HepG2 (cell line): Measurements from ENCODE around the gene CSNK1D. TPM values are rescaled to one million over a fixed set of nuclear protein-coding genes. Genes with fewer than 3 reads are reported as not detected.

ENCODE experiments used
- CEBPG ChIP-seq: IDR thresholded peaks from 2 replicates; pipeline ENCODE4 v1.6.1; 2016
- HCFC1 ChIP-seq: fragments of 150-350 bp; IDR thresholded peaks from 2 replicates; pipeline ENCODE4 v1.6.1; 2014; ENCODE audit warnings: low read depth, low read length
- HMG20B ChIP-seq: conservative IDR thresholded peaks from 2 replicates; pipeline ENCODE4 v1.6.1; 2016; ENCODE audit warnings: missing genetic modification reagents, missing compliant biosample characterization
- JUNB ChIP-seq: sonication (generic); formaldehyde crosslinking; IDR thresholded peaks from 2 replicates; pipeline ENCODE4 v1.8.0; 2022; ENCODE audit warnings: missing genetic modification reagents, mild to moderate bottlenecking, borderline replicate concordance
- MAFG ChIP-seq: sonication (generic); formaldehyde crosslinking; IDR thresholded peaks from 2 replicates; pipeline ENCODE4 v1.5.1; 2020; ENCODE audit warnings: mild to moderate bottlenecking, missing genetic modification reagents
- NR2F2 ChIP-seq: IDR thresholded peaks from 2 replicates; pipeline ENCODE4 v1.6.1; 2012; ENCODE audit warnings: low read depth, inconsistent platforms, borderline replicate concordance
- ONECUT2 ChIP-seq: sonication (generic); formaldehyde crosslinking; IDR thresholded peaks from 2 replicates; pipeline ENCODE4 v1.4.0; 2020; ENCODE audit warnings: missing genetic modification reagents
- PITX1 ChIP-seq: sonication (generic); formaldehyde crosslinking; IDR thresholded peaks from 2 replicates; pipeline ENCODE4 v1.5.1; 2020; ENCODE audit warnings: mild to moderate bottlenecking, missing genetic modification reagents
- RAD21 ChIP-seq: fragments of 450-650 bp; formaldehyde crosslinking; IDR thresholded peaks from 2 replicates; pipeline ENCODE4 v1.5.0; 2020; ENCODE audit warnings: mild to moderate bottlenecking
- RAD51 ChIP-seq: fragments of 450-650 bp; IDR thresholded peaks from 2 replicates; pipeline ENCODE4 v1.6.1; 2016; ENCODE audit warnings: borderline replicate concordance
- SMAD1 ChIP-seq: sonication (generic); formaldehyde crosslinking; IDR thresholded peaks from 2 replicates; pipeline ENCODE4 v1.4.0; 2020; ENCODE audit warnings: missing genetic modification reagents, low read depth, mild to moderate bottlenecking, borderline replicate concordance
- SOX6 ChIP-seq, 2 experiments: fragments of 450-650 bp in 1 of 2; sonication (generic) in 1 of 2; formaldehyde crosslinking in 1 of 2; IDR thresholded peaks; 2 replicates each; pipeline versions ENCODE4 v1.4.0 to v1.6.1; 2017 to 2020; ENCODE audit warnings: antibody characterized with exemption in 1 of 2, mild to moderate bottlenecking in 1 of 2, missing genetic modification reagents in 1 of 2
- SP140L ChIP-seq: sonication (generic); formaldehyde crosslinking; IDR thresholded peaks from 2 replicates; pipeline ENCODE4 v1.4.0; 2020; ENCODE audit warnings: missing genetic modification reagents, borderline replicate concordance
- TCF7L2 ChIP-seq: IDR thresholded peaks from 2 replicates; pipeline ENCODE4 v1.6.1; 2011; ENCODE audit warnings: mild to moderate bottlenecking, low read depth, low read length, moderate library complexity
- YEATS2 ChIP-seq: sonication (generic); formaldehyde crosslinking; IDR thresholded peaks from 2 replicates; pipeline ENCODE4 v1.4.0; 2020; ENCODE audit warnings: missing genetic modification reagents, borderline replicate concordance
- ZKSCAN1 ChIP-seq: fragments of 150-350 bp; IDR thresholded peaks from 2 replicates; pipeline ENCODE4 v1.6.1; 2014; ENCODE audit warnings: low read length
- ZKSCAN5 ChIP-seq: sonication (generic); formaldehyde crosslinking; IDR thresholded peaks from 2 replicates; pipeline ENCODE4 v1.5.1; 2020; ENCODE audit warnings: mild to moderate bottlenecking, missing genetic modification reagents
- ZMYM2 ChIP-seq: sonication (generic); formaldehyde crosslinking; IDR thresholded peaks from 2 replicates; pipeline ENCODE4 v1.8.0; 2022; ENCODE audit warnings: mild to moderate bottlenecking, missing genetic modification reagents
- ZNF136 ChIP-seq: sonication (generic); formaldehyde crosslinking; IDR thresholded peaks from 2 replicates; pipeline ENCODE4 v1.8.1; 2022; ENCODE audit warnings: low read depth, mild to moderate bottlenecking, moderate library complexity, missing genetic modification reagents
- ZNF30 ChIP-seq: sonication (generic); formaldehyde crosslinking; IDR thresholded peaks from 2 replicates; pipeline ENCODE4 v1.5.0; 2020; ENCODE audit warnings: mild to moderate bottlenecking, missing genetic modification reagents
- ZNF354B ChIP-seq: sonication (generic); formaldehyde crosslinking; IDR thresholded peaks from 2 replicates; pipeline ENCODE4 v1.8.0; 2022; ENCODE audit warnings: mild to moderate bottlenecking, missing genetic modification reagents
- ZNF468 ChIP-seq: sonication (generic); formaldehyde crosslinking; IDR thresholded peaks from 2 replicates; pipeline ENCODE4 v1.8.0; 2022; ENCODE audit warnings: mild to moderate bottlenecking, moderate library complexity, missing genetic modification reagents
- ZNF530 ChIP-seq: sonication (generic); formaldehyde crosslinking; IDR thresholded peaks from 2 replicates; pipeline ENCODE4 v1.5.0; 2020; ENCODE audit warnings: low read depth, mild to moderate bottlenecking, missing genetic modification reagents
- ZNF777 ChIP-seq: sonication (generic); formaldehyde crosslinking; IDR thresholded peaks from 2 replicates; pipeline ENCODE4 v1.4.0; 2020; ENCODE audit warnings: missing genetic modification reagents
- ZNF790 ChIP-seq: sonication (generic); formaldehyde crosslinking; IDR thresholded peaks from 2 replicates; pipeline ENCODE4 v1.8.0; 2022; ENCODE audit warnings: missing genetic modification reagents, mild to moderate bottlenecking, borderline replicate concordance
- polyA plus RNA-seq, 8 experiments: library from polyadenylated mRNA; depleted of rRNA in 3 of 8; stranded (reverse) in 7 of 8; unstranded in 1 of 8; fragments of >200 nt; fragmentation: Illumina TruSeq in 4 of 8; extraction: Trizol in 4 of 8; gene quantifications; 2 replicates each; pipeline versions ENCODE4 v1.2.1 to v1.2.3, GENCODE V29; 2011 to 2016; ENCODE audit warnings: low read depth in 4 of 8, missing spikeins in 1 of 8, mixed read lengths in 1 of 8; ENCODE audit not compliant: insufficient read depth in 1 of 8
- total RNA-seq, 5 experiments: library from RNA; depleted of rRNA; stranded (reverse); fragments of >200 nt; fragmentation: Illumina TruSeq; extraction: Trizol; gene quantifications; 2 replicates each; pipeline ENCODE4 v1.2.3, GENCODE V29; 2016; ENCODE audit warnings: low read depth in 1 of 5
- TF ChIP-seq, protein P1 (sequence below): sonication (generic); formaldehyde crosslinking; IDR thresholded peaks from 2 replicates; pipeline ENCODE4 v1.9.0; 2021; ENCODE audit warnings: missing genetic modification reagents, borderline replicate concordance
- TF ChIP-seq, protein P2 (sequence below): sonication (generic); formaldehyde crosslinking; conservative IDR thresholded peaks from 2 replicates; pipeline ENCODE4 v1.4.0; 2020; ENCODE audit warnings: missing genetic modification reagents
- TF ChIP-seq, protein P3 (sequence below): conservative IDR thresholded peaks from 2 replicates; pipeline ENCODE4 v1.6.1; 2018; ENCODE audit warnings: missing genetic modification reagents

The CSNK1D gene
- total and polyA plus RNA-seq, 2 of the 13 experiments (the other 11 are each of a cell fraction or from before 2014, with no cell fraction given): 31.5 to 128 TPM

DNA sequence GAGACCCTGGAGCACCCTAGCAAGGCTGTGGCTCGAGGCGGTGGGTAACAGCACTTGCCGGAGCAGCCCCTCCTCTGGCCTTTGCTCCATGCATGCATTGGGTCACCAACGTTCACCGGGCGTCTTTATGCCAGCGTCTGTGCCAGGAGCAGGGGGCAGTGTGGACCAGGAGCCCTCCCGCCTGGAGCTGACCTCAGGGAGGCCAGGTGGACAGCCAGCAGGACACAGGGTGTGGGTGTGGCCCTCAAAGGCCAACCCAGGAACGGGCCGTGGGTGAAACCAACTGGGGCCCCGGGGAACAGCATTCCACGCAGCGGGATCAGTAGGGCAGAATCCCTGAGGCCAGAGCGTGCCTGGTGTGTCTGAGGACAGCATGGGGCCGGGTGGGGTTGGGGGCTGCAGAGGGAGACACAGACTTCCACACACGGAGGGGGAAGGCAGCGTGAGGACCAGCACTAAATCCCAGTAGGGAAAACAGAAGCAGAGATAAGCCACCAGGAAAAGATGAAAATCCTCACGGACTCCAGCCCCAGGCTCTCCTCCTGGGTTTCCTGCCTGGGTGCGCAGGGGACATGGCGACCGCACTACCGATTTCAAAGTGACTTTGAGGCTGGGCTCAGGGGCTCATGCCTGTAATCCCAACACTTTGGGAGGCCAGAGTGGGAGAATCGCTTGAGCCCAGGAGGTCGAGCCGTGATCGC lies 46.8 kb upstream of the CSNK1D start (continued):
- TF ChIP-seq PITX1 (peak; percentile 9; the same call in 1 of the 2 replicates), CEBPG (CRISPR knock-in tag) (no peak), ZNF354B (CRISPR knock-in tag) (no peak), JUNB (CRISPR knock-in tag) (no peak), ZNF468 (CRISPR knock-in tag) (no peak), YEATS2 (CRISPR knock-in tag) (no peak), HCFC1 (no peak), SMAD1 (CRISPR knock-in tag) (no peak), ZKSCAN5 (CRISPR knock-in tag) (no peak), ONECUT2 (CRISPR knock-in tag) (no peak), RAD21 (CRISPR knock-in tag) (no peak), HMG20B (CRISPR knock-in tag) (no peak; the same call in 1 of the 2 replicates), MAFG (CRISPR knock-in tag) (no peak), TCF7L2 (no peak), ZMYM2 (no peak), SOX6 (IDR thresholded peaks at IDR 0.05) (no peak), SOX6 (CRISPR knock-in tag; IDR thresholded peaks at IDR 0.05) (no peak), ZNF790 (CRISPR knock-in tag) (no peak), ZKSCAN1 (no peak), ZNF530 (no peak), NR2F2 (peak; percentile 42; the same call in 1 of the 2 replicates), RAD51 (no peak), ZNF30 (CRISPR knock-in tag) (no peak), ZNF136 (CRISPR knock-in tag) (no peak), ZNF777 (CRISPR knock-in tag) (no peak), SP140L (no peak)
- TF ChIP-seq, protein P1, sequence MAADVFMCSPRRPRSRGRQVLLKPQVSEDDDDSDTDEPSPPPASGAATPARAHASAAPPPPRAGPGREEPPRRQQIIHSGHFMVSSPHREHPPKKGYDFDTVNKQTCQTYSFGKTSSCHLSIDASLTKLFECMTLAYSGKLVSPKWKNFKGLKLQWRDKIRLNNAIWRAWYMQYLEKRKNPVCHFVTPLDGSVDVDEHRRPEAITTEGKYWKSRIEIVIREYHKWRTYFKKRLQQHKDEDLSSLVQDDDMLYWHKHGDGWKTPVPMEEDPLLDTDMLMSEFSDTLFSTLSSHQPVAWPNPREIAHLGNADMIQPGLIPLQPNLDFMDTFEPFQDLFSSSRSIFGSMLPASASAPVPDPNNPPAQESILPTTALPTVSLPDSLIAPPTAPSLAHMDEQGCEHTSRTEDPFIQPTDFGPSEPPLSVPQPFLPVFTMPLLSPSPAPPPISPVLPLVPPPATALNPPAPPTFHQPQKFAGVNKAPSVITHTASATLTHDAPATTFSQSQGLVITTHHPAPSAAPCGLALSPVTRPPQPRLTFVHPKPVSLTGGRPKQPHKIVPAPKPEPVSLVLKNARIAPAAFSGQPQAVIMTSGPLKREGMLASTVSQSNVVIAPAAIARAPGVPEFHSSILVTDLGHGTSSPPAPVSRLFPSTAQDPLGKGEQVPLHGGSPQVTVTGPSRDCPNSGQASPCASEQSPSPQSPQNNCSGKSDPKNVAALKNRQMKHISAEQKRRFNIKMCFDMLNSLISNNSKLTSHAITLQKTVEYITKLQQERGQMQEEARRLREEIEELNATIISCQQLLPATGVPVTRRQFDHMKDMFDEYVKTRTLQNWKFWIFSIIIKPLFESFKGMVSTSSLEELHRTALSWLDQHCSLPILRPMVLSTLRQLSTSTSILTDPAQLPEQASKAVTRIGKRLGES (CRISPR knock-in tag): no peak
- TF ChIP-seq, protein P2, sequence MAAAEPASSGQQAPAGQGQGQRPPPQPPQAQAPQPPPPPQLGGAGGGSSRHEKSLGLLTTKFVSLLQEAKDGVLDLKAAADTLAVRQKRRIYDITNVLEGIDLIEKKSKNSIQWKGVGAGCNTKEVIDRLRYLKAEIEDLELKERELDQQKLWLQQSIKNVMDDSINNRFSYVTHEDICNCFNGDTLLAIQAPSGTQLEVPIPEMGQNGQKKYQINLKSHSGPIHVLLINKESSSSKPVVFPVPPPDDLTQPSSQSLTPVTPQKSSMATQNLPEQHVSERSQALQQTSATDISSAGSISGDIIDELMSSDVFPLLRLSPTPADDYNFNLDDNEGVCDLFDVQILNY (CRISPR knock-in tag): no peak
- TF ChIP-seq, protein P3, sequence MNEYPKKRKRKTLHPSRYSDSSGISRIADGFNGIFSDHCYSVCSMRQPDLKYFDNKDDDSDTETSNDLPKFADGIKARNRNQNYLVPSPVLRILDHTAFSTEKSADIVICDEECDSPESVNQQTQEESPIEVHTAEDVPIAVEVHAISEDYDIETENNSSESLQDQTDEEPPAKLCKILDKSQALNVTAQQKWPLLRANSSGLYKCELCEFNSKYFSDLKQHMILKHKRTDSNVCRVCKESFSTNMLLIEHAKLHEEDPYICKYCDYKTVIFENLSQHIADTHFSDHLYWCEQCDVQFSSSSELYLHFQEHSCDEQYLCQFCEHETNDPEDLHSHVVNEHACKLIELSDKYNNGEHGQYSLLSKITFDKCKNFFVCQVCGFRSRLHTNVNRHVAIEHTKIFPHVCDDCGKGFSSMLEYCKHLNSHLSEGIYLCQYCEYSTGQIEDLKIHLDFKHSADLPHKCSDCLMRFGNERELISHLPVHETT: no peak
